Measurements from ENCODE around the gene AMZ2.

Gene AMZ2

DNA sequence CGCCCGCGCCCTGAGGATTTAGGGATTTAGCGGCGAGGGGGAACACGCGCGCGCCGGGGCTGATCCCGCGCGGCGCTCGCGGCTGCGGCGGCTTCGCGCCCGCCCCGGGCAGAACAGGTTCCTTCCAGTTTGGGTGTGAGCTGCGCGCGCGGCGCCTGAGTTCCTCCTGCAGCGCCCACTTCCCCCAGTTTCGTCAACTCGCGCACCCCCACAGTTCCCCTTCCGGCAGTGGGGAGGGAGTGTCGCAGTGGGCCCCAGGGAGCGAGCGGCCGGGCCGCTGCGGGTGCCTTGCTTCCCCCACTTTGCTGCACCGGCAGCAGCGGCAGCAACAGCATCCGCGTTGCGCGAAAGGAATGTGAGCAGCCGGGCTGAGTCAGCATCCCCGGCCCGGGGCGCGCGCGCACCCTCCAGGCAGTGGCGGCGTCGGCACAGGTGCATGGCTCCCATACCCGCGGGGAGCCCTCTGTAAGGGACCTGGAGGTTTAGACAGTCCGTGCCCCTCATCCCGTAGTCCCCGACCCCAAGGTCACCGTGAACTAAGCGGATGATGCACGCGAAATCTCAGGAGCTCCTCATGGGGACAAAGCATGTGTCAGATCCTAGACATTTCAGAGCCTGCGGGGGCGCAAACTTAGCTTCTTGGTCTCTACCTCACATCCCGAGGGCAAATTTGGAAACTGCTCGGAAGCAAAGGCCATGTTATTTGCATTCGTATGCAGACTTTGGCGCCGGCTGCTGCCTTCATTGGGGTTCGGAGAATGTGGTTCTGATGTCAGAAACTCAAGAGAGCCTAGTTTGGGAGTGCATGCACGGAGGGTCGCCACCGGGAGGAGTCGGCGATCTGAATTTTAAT, 44.2 kb downstream of the AMZ2 start:
- no peak for DNase-seq

GRCh38 chr17:68292689-68293040, 44.8 kb downstream of the AMZ2 start:
- DNase-seq: no peak

GRCh38 chr17:68293490-68294195, 45.8 kb downstream of the AMZ2 start:
- DNase-seq: no peak

- no peak for DNase-seq
Observed at GRCh38 chr17:68294196-68294555, 46.3 kb downstream of the AMZ2 start.

- DNase-seq: no peak
Observed at GRCh38 chr17:68294617-68295016, 46.8 kb downstream of the AMZ2 start.

DNA sequence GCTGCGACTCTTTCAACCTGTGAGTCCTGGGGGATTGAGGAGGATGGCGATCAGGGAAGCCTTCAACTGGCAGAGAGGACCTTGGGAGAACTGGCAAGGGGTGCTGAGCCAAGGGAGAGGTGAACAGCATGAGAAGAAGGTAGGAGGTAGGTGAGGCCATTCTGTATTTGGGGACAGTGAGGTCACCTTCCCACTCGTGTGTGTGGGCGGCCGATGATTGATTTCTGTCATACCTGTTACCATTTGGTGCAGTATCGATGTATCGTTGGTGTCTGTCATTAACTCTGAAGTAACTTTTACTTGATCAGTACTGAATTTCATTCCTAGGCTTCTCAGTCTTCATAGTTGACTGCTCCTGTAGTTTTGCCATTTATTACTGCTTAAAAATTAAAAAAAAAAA, 47.2 kb downstream of the AMZ2 start:
- DNase-seq: no peak

DNA sequence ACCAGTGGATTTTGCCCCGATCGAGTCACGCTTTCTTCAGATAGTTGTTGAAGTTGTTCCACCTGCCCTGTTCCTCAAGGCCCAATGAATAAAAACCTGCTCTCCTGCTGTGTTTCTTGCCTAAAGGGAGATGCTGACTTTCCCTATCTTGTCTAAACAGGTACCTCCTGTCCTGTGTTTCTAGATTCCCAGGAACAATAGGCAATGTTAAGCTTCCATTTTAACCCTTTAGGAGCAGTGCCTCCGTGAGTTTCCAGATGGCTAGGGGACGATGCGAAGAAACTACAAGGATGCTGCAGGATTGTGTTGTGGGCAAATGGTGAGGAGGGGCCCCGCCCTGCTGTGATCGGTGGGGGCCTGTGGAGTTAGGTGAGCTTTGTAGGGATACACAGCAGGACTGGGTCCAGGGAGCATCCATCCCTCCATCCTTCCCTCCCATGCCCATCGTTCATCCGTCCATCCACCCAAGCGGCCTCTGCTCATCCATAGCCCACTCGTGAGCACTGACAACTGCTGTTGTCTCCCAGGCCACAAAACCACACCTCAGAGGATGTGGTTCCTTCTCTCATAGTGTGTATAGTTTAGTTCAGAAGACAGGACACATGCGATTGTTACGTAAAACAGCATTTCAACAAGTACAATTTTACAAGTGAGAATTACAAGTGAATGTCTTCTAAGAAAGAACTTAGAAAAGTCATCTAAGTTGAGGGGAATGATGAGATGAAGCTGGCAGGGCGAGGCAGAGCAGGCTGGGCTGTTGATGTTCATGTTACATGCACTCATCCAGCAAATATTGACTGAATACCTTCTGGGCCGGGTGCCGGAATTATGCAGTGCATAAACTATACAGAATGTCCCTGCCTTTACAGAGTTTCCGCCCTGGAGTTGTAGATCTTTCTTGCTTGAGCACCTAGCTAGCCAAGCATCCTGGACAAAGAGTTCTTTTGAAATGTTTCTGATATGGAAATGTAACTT, 48.7 kb downstream of the AMZ2 start:
- no peak for DNase-seq

GRCh38 chr17:68297195-68297594, 49.4 kb downstream of the AMZ2 start:
- no peak for DNase-seq

- no peak for DNase-seq
Observed at GRCh38 chr17:68298601-68299000, 50.8 kb downstream of the AMZ2 start.

- DNase-seq: no peak
Observed at GRCh38 chr17:68299817-68300216, 52.0 kb downstream of the AMZ2 start.

DNA sequence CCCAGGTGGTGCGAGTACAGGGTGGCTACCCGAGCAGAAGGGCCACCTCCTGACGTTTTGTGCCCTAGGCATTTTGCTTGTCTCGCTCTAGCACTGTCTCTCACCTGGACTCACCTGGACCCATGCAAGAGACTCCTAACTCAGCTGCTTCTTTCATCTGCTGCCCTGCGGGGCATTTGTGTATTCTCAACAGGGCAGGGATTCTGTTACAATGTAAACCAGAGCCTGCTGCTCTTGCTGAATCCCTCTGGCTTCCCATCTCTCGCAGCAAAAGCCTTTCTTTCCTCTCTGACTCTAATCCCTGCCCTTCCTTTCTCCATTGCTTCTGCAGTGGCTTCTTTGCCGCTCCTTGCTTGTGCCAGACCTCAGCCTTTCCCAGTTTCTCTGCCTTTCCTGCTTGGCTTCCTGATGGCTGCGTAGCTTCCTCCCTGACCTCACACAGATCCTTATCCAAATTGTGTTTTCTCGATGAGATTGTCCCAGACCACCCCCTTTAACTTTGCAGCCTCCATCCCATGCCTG, 53.7 kb downstream of the AMZ2 start:
- DNase-seq: no peak

- no peak for DNase-seq
Observed at GRCh38 chr17:68302066-68302564, 54.3 kb downstream of the AMZ2 start.

DNA sequence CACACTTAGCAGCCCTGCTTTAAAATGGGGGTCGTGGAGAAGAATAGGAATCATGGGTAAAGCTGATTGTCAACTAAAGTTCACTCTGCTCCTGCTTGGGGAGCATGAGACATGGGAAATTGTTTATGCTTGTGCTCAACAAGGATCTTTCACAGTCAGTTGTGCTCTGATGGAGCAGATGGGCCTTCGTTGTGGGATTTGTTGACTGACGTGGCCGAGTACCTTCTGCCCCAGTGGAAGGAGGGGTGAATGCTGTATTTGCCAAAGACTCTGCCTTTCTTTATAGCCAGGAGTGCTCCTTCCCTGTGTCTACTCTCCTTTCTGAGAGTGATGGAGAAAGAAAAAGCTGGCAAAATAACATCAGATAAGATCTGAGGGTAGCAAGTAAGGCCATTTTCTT, 54.8 kb downstream of the AMZ2 start:
- no peak for DNase-seq

DNA sequence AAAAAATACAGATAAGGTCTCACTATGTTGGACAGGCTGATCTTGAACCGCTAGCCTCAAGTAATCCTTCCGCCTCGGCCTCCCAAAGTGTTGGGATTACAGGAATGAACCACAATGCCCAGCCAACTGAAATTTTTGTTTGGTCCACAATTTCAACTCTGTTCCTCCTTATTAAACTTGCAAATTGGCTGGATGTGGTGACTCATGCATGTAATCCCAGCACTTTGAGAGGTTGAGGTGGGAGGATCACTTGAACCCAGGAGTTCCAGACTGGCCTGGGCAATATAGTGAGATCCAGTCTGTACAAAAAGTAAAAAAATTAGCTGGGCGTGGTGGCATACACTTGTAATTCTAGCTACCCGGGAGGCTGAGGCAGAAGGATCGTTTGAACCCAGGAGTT, 56.9 kb downstream of the AMZ2 start:
- DNase-seq: no peak

- DNase-seq: no peak
Observed at GRCh38 chr17:68305142-68305541, 57.3 kb downstream of the AMZ2 start.

Data from cerebellar nuclear complex (tissue), 1 donor.